ENCODE measurements around the gene CMKLR1.

The CMKLR1 gene

GRCh38 chr12:108325549-108325948 is 13.6 kb downstream of the CMKLR1 start:
- H3K9me3 ChIP-seq (ENCODE audit: control insufficient read depth, low read length), result no peaks in the 10 kb centered on the region
- no peaks in the 10 kb centered on the region for H3K27me3 ChIP-seq (ENCODE audit: control insufficient read depth, insufficient read depth, low read length)
- no peaks in the 10 kb centered on the region for H3K36me3 ChIP-seq (ENCODE audit: control insufficient read depth, insufficient read depth, low read length)
- H3K4me1 ChIP-seq (ENCODE audit: control insufficient read depth, insufficient read depth, low read length), result no peaks in the 10 kb centered on the region
- H3K4me3 ChIP-seq (ENCODE audit: low read length), result no peak overlapping the region
- no peak overlapping the region for H3K9ac ChIP-seq (ENCODE audit: low read length)

DNA sequence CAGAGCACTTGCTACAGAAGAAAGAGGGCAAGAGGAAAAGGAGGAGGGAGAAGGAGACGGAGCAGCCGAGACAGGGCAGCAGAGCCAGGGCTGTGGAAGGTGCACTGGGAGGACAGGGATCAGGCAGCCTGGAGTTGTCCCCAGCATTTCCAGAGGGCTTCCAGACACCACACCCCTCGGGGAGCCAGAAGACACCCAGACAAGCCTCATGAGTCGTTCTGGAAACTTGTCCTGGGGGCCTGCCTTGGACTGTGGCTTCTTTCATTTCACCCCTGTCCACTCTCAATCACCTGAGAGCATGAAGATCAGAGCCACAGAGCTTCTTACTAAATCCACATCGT is 14.1 kb downstream of the CMKLR1 start:
- no peaks in the 10 kb centered on the region for H3K36me3 ChIP-seq (ENCODE audit: control insufficient read depth, insufficient read depth, low read length)
- H3K4me1 ChIP-seq (ENCODE audit: control insufficient read depth, insufficient read depth, low read length), result no peaks in the 10 kb centered on the region
- no peak overlapping the region for H3K4me3 ChIP-seq (ENCODE audit: low read length)
- no peaks in the 10 kb centered on the region for H3K27me3 ChIP-seq (ENCODE audit: control insufficient read depth, insufficient read depth, low read length)
- no peaks in the 10 kb centered on the region for H3K9me3 ChIP-seq (ENCODE audit: control insufficient read depth, low read length)
- H3K9ac ChIP-seq (ENCODE audit: low read length), result no peak overlapping the region

DNA sequence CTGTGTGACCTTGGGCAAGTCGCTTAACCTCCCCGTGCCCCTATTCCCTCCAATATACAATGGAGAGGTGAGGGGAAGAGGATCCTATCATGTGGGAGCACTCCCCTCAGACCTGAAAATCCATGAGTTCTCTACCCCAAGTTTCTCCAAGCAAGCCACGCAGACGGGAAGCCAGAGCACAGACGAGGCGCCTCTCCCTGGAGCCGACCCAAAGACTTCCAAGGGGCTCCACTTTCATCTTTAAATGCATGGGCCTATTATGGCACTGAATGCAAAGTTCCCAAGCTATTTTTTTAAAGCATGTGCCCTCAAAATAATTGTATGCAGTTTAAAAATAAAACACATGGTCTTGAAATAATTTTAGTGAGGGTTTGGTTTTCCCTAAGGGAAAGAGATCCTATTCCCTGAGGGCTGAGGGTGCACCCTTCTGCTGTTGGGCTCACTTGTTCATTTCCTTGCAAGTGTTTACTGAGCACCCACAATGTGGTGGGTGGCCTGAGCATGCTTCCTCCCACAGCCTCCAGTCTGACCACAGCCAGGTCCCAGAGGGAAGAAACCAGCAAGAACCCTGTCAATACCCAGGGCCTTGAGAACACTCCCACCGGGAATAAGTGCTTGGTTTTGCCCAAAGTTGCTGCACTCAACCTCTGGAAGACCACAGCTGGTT is 14.6 kb downstream of the CMKLR1 start:
- no peaks in the 10 kb centered on the region for H3K36me3 ChIP-seq (ENCODE audit: control insufficient read depth, insufficient read depth, low read length)
- H3K4me1 ChIP-seq (ENCODE audit: control insufficient read depth, insufficient read depth, low read length), result no peaks in the 10 kb centered on the region
- H3K27me3 ChIP-seq (ENCODE audit: control insufficient read depth, insufficient read depth, low read length), result no peaks in the 10 kb centered on the region
- no peak overlapping the region for H3K9ac ChIP-seq (ENCODE audit: low read length)
- H3K4me3 ChIP-seq (ENCODE audit: low read length), result no peak overlapping the region
- H3K9me3 ChIP-seq (ENCODE audit: control insufficient read depth, low read length), result no peaks in the 10 kb centered on the region

GRCh38 chr12:108323581-108323980 is 15.5 kb downstream of the CMKLR1 start:
- no peaks in the 10 kb centered on the region for H3K27me3 ChIP-seq (ENCODE audit: control insufficient read depth, insufficient read depth, low read length)
- H3K9me3 ChIP-seq (ENCODE audit: control insufficient read depth, low read length), result no peaks in the 10 kb centered on the region
- H3K4me1 ChIP-seq (ENCODE audit: control insufficient read depth, insufficient read depth, low read length), result no peaks in the 10 kb centered on the region
- no peak overlapping the region for H3K4me3 ChIP-seq (ENCODE audit: low read length)
- no peak overlapping the region for H3K9ac ChIP-seq (ENCODE audit: low read length)
- no peaks in the 10 kb centered on the region for H3K36me3 ChIP-seq (ENCODE audit: control insufficient read depth, insufficient read depth, low read length)

DNA sequence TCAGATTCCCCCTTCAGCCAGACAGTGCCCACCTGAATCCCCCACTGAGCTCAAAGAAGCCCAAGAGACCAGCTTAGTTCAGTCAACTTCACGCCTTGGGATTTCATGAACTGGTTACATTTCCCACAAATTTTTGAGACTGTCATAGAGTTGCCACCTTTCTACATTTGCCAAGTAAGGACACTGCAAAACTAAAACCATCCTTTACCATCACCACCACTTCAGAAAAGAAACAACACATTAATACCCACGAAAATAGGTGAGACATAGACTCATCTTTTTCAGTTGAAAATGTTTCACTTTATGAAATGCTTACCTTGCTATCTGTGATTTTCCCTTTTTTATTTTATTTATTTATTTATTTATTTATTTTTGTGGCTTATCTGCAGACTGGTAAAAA is 16.1 kb downstream of the CMKLR1 start:
- Histone ChIP-seq H3K27me3 (ENCODE audit: control insufficient read depth, insufficient read depth, low read length) (no peaks in the 10 kb centered on the region), H3K4me3 (ENCODE audit: low read length) (no peak overlapping the region), H3K36me3 (ENCODE audit: control insufficient read depth, insufficient read depth, low read length) (no peaks in the 10 kb centered on the region), H3K9me3 (ENCODE audit: control insufficient read depth, low read length) (no peaks in the 10 kb centered on the region), H3K9ac (ENCODE audit: low read length) (no peak overlapping the region), H3K4me1 (ENCODE audit: control insufficient read depth, insufficient read depth, low read length) (no peaks in the 10 kb centered on the region)

DNA sequence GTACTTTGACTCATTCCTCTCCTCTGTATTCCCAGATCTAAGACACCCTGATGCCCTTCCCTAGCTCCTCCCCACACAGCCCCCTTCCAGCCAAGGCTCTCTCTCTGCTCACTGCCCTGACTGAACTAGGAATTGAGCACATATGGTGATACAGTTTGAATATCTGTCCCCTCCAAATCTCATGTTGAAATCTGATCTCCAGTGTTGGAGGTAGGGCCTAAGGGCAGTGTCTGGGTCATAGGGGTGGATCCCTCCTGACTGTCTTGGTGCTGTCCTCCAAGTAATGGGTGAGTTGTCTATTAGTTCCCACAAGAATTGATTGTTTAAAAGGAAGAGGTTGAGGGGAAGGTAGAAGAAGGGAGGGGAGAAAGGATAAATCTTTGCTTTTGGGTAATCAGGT is 17.4 kb downstream of the CMKLR1 start:
- no peak overlapping the region for H3K4me3 ChIP-seq (ENCODE audit: low read length)
- H3K4me1 ChIP-seq (ENCODE audit: control insufficient read depth, insufficient read depth, low read length), result no peaks in the 10 kb centered on the region
- no peaks in the 10 kb centered on the region for H3K9me3 ChIP-seq (ENCODE audit: control insufficient read depth, low read length)
- no peak overlapping the region for H3K9ac ChIP-seq (ENCODE audit: low read length)
- H3K36me3 ChIP-seq (ENCODE audit: control insufficient read depth, insufficient read depth, low read length), result no peaks in the 10 kb centered on the region
- no peaks in the 10 kb centered on the region for H3K27me3 ChIP-seq (ENCODE audit: control insufficient read depth, insufficient read depth, low read length)

DNA sequence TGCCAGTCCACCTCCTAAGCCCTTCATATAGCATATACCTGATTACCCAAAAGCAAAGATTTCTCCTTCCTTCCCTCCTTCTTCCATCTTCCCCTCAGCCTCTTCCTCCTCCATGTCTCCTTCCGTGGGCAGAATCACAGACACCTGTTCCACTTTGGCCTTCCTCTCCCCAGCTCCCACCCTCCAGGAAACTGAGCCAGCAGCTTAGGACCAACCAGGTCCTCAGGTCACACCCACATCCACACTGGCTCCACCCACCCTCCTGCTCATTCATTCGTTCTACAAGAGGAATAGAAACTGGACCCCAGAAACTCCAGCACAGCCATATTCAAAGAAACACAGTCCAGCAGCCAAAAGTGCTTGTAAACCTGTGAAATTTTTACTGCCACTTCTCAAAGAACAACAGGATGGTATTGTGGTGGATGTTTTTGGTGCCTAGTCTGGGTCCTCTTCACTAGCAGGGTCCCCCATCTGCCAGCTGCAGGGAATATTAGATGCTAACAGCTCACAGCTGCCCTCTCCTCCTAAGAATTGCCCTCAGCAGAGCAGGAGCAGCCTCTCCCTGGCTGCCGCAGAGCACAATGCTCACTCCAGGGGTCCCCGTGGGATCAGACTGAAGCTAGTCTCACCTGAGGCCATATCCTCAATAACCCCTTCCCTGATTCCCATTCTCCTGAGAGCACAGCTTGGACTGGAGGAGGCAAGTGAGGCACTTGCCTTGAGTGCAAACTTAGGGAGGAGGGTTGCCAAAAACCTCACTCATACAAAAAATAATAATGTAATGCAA is 18.4 kb downstream of the CMKLR1 start:
- no peak overlapping the region for H3K9ac ChIP-seq (ENCODE audit: low read length)
- no peaks in the 10 kb centered on the region for H3K9me3 ChIP-seq (ENCODE audit: control insufficient read depth, low read length)
- H3K4me1 ChIP-seq (ENCODE audit: control insufficient read depth, insufficient read depth, low read length), result peaks cover 7% of the 10 kb centered on the region
- H3K27me3 ChIP-seq (ENCODE audit: control insufficient read depth, insufficient read depth, low read length), result no peaks in the 10 kb centered on the region
- H3K4me3 ChIP-seq (ENCODE audit: low read length), result no peak overlapping the region
- H3K36me3 ChIP-seq (ENCODE audit: control insufficient read depth, insufficient read depth, low read length), result no peaks in the 10 kb centered on the region

DNA sequence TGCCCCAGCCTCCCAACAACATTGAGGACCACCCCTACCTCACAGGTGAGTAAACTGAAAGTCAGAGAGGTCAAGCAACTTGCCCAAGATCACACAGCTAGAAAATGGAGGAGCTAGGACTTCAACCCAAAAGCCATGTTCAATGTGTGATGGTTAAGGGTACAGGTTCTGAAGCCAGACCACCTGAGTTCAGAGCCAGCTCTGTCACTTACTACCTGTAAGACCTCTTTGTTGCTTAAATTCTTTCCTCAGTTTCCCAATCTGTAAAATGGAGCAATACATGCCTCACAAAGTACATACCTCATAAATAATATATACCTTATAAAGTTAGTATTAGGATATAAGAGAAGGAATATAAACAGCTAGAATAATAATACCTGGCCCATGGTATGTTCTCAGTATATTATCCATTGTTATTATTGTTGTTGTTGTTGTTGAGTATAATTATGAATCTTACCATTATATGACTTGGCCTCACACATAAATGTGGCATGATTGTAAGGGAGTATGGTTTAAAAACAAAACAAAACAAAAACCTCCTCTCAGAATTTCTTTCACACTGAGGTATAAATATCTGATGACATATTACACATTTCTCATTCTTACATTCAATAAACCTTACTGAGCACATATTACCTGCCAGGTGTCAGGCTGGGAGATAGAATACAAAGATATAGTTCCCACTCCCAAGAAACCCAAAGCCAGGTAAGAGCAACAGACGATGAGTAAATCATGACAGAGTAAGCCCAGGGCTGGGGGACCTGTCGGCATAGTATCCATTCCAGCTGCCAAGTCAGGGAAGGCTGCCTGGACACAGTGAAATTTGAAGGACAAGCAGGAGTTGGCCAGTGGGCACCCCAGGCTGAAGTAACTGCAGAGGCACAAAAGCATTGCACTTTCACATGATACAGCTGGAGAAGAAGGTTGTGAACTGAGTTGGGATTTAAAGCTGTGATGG is 19.6 kb downstream of the CMKLR1 start:
- H3K27me3 ChIP-seq (ENCODE audit: control insufficient read depth, insufficient read depth, low read length), result no peaks in the 10 kb centered on the region
- H3K36me3 ChIP-seq (ENCODE audit: control insufficient read depth, insufficient read depth, low read length), result no peaks in the 10 kb centered on the region
- H3K9ac ChIP-seq (ENCODE audit: low read length), result no peak overlapping the region
- no peaks in the 10 kb centered on the region for H3K9me3 ChIP-seq (ENCODE audit: control insufficient read depth, low read length)
- H3K4me1 ChIP-seq (ENCODE audit: control insufficient read depth, insufficient read depth, low read length), result peaks cover 7% of the 10 kb centered on the region
- H3K4me3 ChIP-seq (ENCODE audit: low read length), result no peak overlapping the region

GRCh38 chr12:108318472-108319275 is 20.4 kb downstream of the CMKLR1 start:
- Histone ChIP-seq H3K4me3 (ENCODE audit: low read length) (no peak overlapping the region), H3K27me3 (ENCODE audit: control insufficient read depth, insufficient read depth, low read length) (no peaks in the 10 kb centered on the region), H3K9me3 (ENCODE audit: control insufficient read depth, low read length) (no peaks in the 10 kb centered on the region), H3K4me1 (ENCODE audit: control insufficient read depth, insufficient read depth, low read length) (peaks cover 10% of the 10 kb centered on the region), H3K9ac (ENCODE audit: low read length) (no peak overlapping the region), H3K36me3 (ENCODE audit: control insufficient read depth, insufficient read depth, low read length) (no peaks in the 10 kb centered on the region)

DNA sequence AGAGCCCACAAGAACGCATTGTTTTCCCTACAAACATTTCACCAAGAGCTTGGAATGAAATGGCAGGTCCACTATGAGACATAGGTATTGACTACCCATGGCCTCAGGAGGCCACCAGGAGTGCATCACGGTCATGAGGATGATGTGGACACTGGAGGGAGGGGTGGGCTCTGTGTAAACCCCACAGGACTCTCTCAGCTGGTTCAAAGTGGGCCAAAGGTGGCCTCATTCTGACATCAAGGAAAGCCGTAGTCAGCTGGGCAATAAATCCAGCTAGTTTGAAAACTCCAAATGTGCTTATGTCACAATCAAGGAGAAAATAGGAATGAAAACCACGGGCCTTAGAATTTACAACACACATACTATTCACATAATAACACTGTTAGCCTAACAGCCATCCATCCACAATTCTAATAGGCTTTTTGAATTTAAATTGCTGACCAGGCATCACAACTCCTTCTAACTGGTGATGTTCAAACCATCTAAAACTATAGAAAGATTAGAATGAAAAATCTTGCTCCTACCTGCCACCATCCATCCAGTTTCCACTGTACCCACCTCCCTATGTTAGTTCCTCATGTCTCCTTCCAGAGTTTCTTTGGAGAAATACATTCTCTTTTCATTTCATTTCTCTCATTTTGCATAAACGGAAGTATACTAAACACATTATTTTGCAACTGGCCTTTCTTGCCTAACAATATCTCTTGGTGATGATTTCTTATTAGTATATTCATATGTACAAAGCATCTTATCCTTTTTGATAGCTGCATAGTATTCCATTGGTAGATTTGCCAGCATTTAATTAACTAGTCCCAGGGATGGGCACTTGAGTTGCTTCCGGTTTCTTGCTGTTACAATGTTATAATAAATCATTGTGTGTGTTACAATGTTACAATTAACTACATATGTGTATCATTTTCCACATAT is 21.5 kb downstream of the CMKLR1 start:
- H3K9ac ChIP-seq (ENCODE audit: low read length), result no peak overlapping the region
- H3K36me3 ChIP-seq (ENCODE audit: control insufficient read depth, insufficient read depth, low read length), result no peaks in the 10 kb centered on the region
- peaks cover 14% of the 10 kb centered on the region for H3K4me1 ChIP-seq (ENCODE audit: control insufficient read depth, insufficient read depth, low read length)
- H3K4me3 ChIP-seq (ENCODE audit: low read length), result no peak overlapping the region
- H3K9me3 ChIP-seq (ENCODE audit: control insufficient read depth, low read length), result no peaks in the 10 kb centered on the region
- H3K27me3 ChIP-seq (ENCODE audit: control insufficient read depth, insufficient read depth, low read length), result no peaks in the 10 kb centered on the region

All from mucosa of stomach (tissue), 1 donor.